Ovary (tissue), 9 donors: ENCODE measurements around the gene PHEX. TPM values are rescaled to one million over a fixed set of nuclear protein-coding genes. Genes with fewer than 3 reads are reported as not detected.

ENCODE experiments used
- DNase-seq, 5 donors: peaks; one replicate each; pipeline ENCODE4 v3.0.0-alpha.2; 2019 to 2020
- H3K27ac ChIP-seq, 2 donors: fragments of 200-600 bp; one replicate each; pipeline versions ENCODE4 v1.5.1 to v1.8.0; 2019 to 2022
- H3K27me3 ChIP-seq: fragments of 200-600 bp; one replicate; pipeline ENCODE4 v1.8.0; 2022
- H3K36me3 ChIP-seq: fragments of 200-600 bp; sonication (generic); one replicate; pipeline ENCODE4 v1.5.1; 2019
- H3K4me1 ChIP-seq: one replicate; pipeline ENCODE4 v1.8.1; 2013; ENCODE audit warnings: mild to moderate bottlenecking, moderate library complexity; ENCODE audit not compliant: insufficient read depth
- H3K4me3 ChIP-seq: fragments of 200-600 bp; sonication (generic); one replicate; pipeline ENCODE4 v1.5.1; 2017
- H3K9me3 ChIP-seq, 2 donors: fragments of 200-600 bp in 1 of 2; sonication (generic) in 1 of 2; one replicate each; pipeline versions ENCODE4 v1.5.1 to v1.8.1; 2013 to 2019; ENCODE audit warnings: mild to moderate bottlenecking in 1 of 2, moderate library complexity in 1 of 2
- CTCF ChIP-seq, 3 donors: fragments of 450-650 bp in 2 of 3; fragments of 200-600 bp in 1 of 3; IDR thresholded peaks; one replicate each; pipeline versions ENCODE4 v1.5.1 to v1.8.0; 2016 to 2022; ENCODE audit warnings: antibody characterized with exemption in 3 of 3, mild to moderate bottlenecking in 1 of 3
- EP300 ChIP-seq: sonication (generic); formaldehyde crosslinking; IDR thresholded peaks from one replicate; pipeline ENCODE4 v1.6.1; 2017; ENCODE audit warnings: antibody characterized with exemption
- POLR2A ChIP-seq: fragments of 450-650 bp; IDR thresholded peaks from one replicate; pipeline ENCODE4 v1.6.1; 2017; ENCODE audit warnings: antibody characterized with exemption, mild to moderate bottlenecking, moderate library complexity
- WGBS, 3 donors: extraction: QIAGEN DNeasy Blood & Tissue Kit in 1 of 3; methylation state at CpG; one replicate each; pipeline versions ENCODE4 v1.1.5 to v1.1.7; 2013 to 2017; 5-methylcytosine and 5-hydroxymethylcytosine counted together
- intact Hi-C, 4 donors: fragments of 100-400 bp; cut with DNase I; formaldehyde crosslinking; loops; one replicate each; pipeline versions ENCODE4 v1.11.0 to v1.15.1; 2022 to 2023
- polyA plus RNA-seq, 2 donors: library from polyadenylated mRNA; stranded (reverse); fragments of 200-250 nt in 1 of 2; fragments of 350-450 nt in 1 of 2; fragmentation: Illumina TruSeq in 1 of 2; extraction: RNeasy Lipid Tissue Mini Kit (QIAGEN cat#74804) in 1 of 2; gene quantifications; one replicate each; pipeline ENCODE4 v1.2.3, GENCODE V29; 2013 to 2014
- total RNA-seq, 7 donors: library from RNA; depleted of rRNA in 2 of 7; stranded (reverse); fragments of >200 nt in 2 of 7; fragmentation: NEBNext Ultra II Directional in 3 of 7; extraction: Animal tissue kit (Norgen Biotek cat#: 25700) in 3 of 7; gene quantifications; one replicate each; pipeline versions ENCODE4 v1.1.0 to v1.2.4, GENCODE V29; 2016 to 2023
- donor health status: DM: no; HTN: no; CAD: no; lungs with moderate emphysema.
- donor health status: DM: no; HTN: no; CAD: no.
- donor health status: Bipolar disorder and iron deficiency.
- donor health status: DM: yes; HTN: yes; CAD: no.
- donor health status: DM: no; HTN: no; CAD: no.
- donor health status: DM: yes; HTN: yes; CAD: no.

Gene PHEX
- total and polyA plus RNA-seq, 9 donors: 0.46 to 18.9 (median 1.1) TPM

- DNase-seq: no peak
- no peak for TF ChIP-seq EP300
- TF ChIP-seq CTCF (IDR thresholded peaks at IDR 0.05): no peak
- no peak for TF ChIP-seq POLR2A
- 78 to 89% (median 81%) methylated on average over 2 of the region's 2 CpGs for WGBS, 3 donors
Measured at GRCh38 chrX:22073928-22074327, 41.8 kb downstream of the PHEX start.

GRCh38 chrX:22078117-22078516, 46.0 kb downstream of the PHEX start:
- intact Hi-C loops: no loop called here
- Histone ChIP-seq H3K36me3 (no peaks in the 10 kb centered on the region), H3K9me3 (no peaks in the 10 kb centered on the region), H3K27ac (no peak overlapping the region), H3K4me1 (no peaks in the 10 kb centered on the region), H3K4me3 (no peak overlapping the region), H3K27me3 (no peaks in the 10 kb centered on the region)
- 67 to 77% (median 73%) methylated on average over 2 of the region's 2 CpGs for WGBS, 3 donors
- no peak for TF ChIP-seq EP300
- no peak for TF ChIP-seq POLR2A
- no peak for TF ChIP-seq CTCF (IDR thresholded peaks at IDR 0.05)
- no peak for DNase-seq

More at GRCh38 chrX:22073928-22074327, 41.8 kb downstream of the PHEX start:
- Histone ChIP-seq H3K4me3 (no peak overlapping the region), H3K36me3 (no peaks in the 10 kb centered on the region), H3K27ac (no peak overlapping the region), H3K9me3 (no peaks in the 10 kb centered on the region), H3K4me1 (no peaks in the 10 kb centered on the region), H3K27me3 (no peaks in the 10 kb centered on the region)
- intact Hi-C loops: no loop called here

GRCh38 chrX:22081475-22082092, 49.5 kb downstream of the PHEX start:
- no peak overlapping the region for H3K27ac ChIP-seq
- H3K36me3 ChIP-seq: no peaks in the 10 kb centered on the region
- no peaks in the 10 kb centered on the region for H3K9me3 ChIP-seq
- no peaks in the 10 kb centered on the region for H3K4me1 ChIP-seq
- intact Hi-C loops: no loop called here
- no peak overlapping the region for H3K4me3 ChIP-seq
- H3K27me3 ChIP-seq: no peaks in the 10 kb centered on the region
- 32 to 42% (median 34%) methylated on average over 7 of the region's 7 CpGs for WGBS, 3 donors
- DNase-seq: peak in 2 of 5 donors; percentile 20
- no peak for TF ChIP-seq EP300

GRCh38 chrX:22086003-22086402, 53.9 kb downstream of the PHEX start:
- Histone ChIP-seq H3K27me3 (no peaks in the 10 kb centered on the region), H3K4me3 (no peak overlapping the region), H3K4me1 (no peaks in the 10 kb centered on the region), H3K27ac (no peak overlapping the region), H3K9me3 (no peaks in the 10 kb centered on the region), H3K36me3 (no peaks in the 10 kb centered on the region)
- TF ChIP-seq POLR2A (no peak), CTCF (IDR thresholded peaks at IDR 0.05) (no peak), EP300 (no peak)
- WGBS, 3 donors: 71 to 83% (median 75%) methylated on average over 4 of the region's 4 CpGs
- intact Hi-C loops: no loop called here
- DNase-seq: no peak

- no peak overlapping the region for H3K27ac ChIP-seq
- whole genome bisulfite sequencing, 3 donors: 28 to 38% (median 33%) methylated on average over 3 of the region's 3 CpGs
Measured at GRCh38 chrX:22087011-22087557, 55.0 kb downstream of the PHEX start.

More at GRCh38 chrX:22087011-22087557, 55.0 kb downstream of the PHEX start:
- DNase-seq: no peak
- intact Hi-C loops: no loop called here
- H3K27me3 ChIP-seq: no peaks in the 10 kb centered on the region
- no peaks in the 10 kb centered on the region for H3K36me3 ChIP-seq
- TF ChIP-seq EP300: no peak
- TF ChIP-seq POLR2A: no peak
- no peak for TF ChIP-seq CTCF (IDR thresholded peaks at IDR 0.05)
- H3K4me3 ChIP-seq: no peak overlapping the region
- no peaks in the 10 kb centered on the region for H3K9me3 ChIP-seq
- no peaks in the 10 kb centered on the region for H3K4me1 ChIP-seq
